LNCaP clone FGC (cell line): Measurements from ENCODE around the gene SIDT1.

Experiments
- DNase-seq: peaks from one replicate; pipeline ENCODE4 v3.0.0-alpha.2; 2011; ENCODE audit warnings: low read depth
- H3K4me3 ChIP-seq: 2 replicates; pipeline ENCODE4 v1.5.1; 2011; ENCODE audit warnings: mild to moderate bottlenecking, low read depth, low read length, control low read depth
- CTCF ChIP-seq: IDR thresholded peaks from 2 replicates; pipeline ENCODE4 v1.5.1; 2012; ENCODE audit warnings: mild to moderate bottlenecking; ENCODE audit not compliant: control insufficient read depth, insufficient read depth; ENCODE audit errors: extremely low read depth

Gene SIDT1

DNA sequence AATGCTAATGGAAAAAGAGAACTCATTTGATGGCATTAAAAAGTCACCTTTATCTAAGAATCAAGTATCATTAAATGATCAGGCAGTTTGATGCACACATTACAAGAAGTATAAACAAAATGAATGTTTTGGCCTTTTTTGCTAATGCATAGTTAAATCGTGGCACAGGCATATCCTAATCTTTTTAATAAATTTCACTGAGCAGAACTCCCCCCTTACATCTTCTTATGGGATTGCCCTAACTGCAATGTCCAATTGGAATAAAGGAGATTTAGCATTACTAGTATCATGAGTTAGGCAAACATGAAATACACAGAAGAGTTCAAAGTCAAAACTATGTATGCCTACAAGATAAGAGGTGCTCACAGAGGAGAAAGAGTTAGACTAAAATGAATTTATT is 131.4 kb downstream of the SIDT1 start:
- H3K4me3 ChIP-seq, result no peak overlapping the region
- no peak for DNase-seq
- TF ChIP-seq CTCF, result no peak

- no peak overlapping the region for H3K4me3 ChIP-seq
- TF ChIP-seq CTCF, result no peak
- DNase-seq, result no peak
Observed at GRCh38 chr3:113664523-113665094, 132.3 kb downstream of the SIDT1 start.

GRCh38 chr3:113668015-113668414 is 135.7 kb downstream of the SIDT1 start:
- TF ChIP-seq CTCF, result no peak
- no peak for DNase-seq
- no peak overlapping the region for H3K4me3 ChIP-seq

- no peak for TF ChIP-seq CTCF
- no peak for DNase-seq
- H3K4me3 ChIP-seq, result no peak overlapping the region
Observed at GRCh38 chr3:113673593-113673992, 141.2 kb downstream of the SIDT1 start.

GRCh38 chr3:113676261-113676660 is 143.9 kb downstream of the SIDT1 start:
- DNase-seq, result no peak
- H3K4me3 ChIP-seq, result no peak overlapping the region
- TF ChIP-seq CTCF, result no peak

DNA sequence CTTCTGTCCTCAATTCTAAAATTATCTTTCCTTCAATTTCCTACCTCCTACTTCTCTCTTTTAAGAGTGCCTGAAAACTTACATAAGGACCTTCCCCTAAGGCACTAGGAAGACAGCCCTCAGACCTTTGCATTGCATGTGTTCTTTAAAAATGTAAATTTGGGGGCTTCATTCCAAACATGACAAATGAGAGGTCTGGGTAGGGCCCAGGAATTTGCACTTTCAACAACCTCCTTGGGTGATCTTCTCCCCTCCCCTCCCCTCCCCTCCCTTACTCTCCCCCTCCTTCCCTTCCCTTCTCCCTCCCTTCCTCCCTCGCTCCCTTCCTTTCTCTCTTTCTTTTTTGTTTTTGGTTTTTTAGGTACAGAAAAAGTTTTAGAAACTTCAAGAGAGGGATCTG is 145.4 kb downstream of the SIDT1 start:
- no peak overlapping the region for H3K4me3 ChIP-seq
- DNase-seq, result no peak
- no peak for TF ChIP-seq CTCF

DNA sequence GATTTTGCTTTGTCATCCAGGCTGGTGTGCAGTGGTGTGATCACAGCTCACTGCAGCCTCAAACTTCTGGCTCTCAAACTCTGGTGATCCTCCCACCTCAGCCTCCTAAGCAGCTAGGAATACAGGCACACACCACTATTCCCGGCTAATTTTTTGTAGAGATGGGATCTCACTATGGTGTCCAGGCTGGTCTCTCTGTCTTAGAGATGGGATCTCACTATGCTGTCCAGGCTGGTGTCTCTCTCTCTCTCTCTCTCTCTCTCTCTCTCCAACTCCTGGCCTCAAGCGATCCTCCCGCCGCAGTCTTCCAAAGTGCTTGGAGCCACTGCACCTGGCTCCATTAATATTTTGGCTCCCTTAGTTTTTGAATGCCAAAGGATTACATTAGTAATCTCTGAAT is 146.4 kb downstream of the SIDT1 start:
- TF ChIP-seq CTCF, result no peak
- H3K4me3 ChIP-seq, result no peak overlapping the region
- no peak for DNase-seq
